ENCODE measurements around the gene BCL2L12.

BCL2L12 gene

GRCh38 chr19:49685845-49686332 is 20.2 kb downstream of the BCL2L12 start:
- no peak for DNase-seq (ENCODE audit: low spot score)

GRCh38 chr19:49686503-49687088 is 20.9 kb downstream of the BCL2L12 start:
- no peak for DNase-seq (ENCODE audit: low spot score)

- no peak for DNase-seq (ENCODE audit: low spot score)
These were observed 21.4 kb downstream of the BCL2L12 start for GRCh38 chr19:49687150-49687549.

- peak; percentile 86 for DNase-seq (ENCODE audit: low spot score)
These were observed 22.0 kb downstream of the BCL2L12 start for GRCh38 chr19:49687566-49688316.

DNA sequence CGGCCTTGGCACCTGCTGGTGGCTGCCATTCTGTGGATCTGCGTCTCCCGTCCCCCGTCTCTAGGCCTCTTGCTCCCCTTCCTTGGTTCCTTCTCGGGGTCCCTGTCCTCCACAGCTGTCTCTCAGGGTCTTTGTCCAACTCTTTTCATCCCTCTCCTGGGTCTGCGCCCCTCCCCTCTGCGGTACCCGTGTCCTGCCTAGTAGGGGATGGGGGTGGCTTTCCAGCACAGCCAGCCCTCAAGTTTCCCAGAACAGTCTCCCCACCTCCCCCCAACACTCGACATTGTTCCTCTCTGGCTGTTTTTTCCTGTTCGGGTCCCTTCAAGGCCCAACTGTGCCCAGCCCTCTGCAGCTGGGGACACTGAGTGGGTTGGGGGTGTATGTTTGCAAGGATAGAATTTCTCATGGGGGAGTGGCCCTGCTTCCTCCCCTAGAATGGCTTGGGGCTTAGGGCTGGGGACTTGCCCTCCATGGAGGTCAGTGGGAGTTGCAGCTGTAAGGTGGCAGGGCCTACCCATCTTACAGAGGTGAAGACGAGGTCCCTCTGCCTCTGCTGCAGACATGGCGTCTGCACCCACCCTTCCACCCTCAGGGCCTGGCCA is 22.9 kb downstream of the BCL2L12 start:
- DNase-seq (ENCODE audit: low spot score), result no peak

- no peak for DNase-seq (ENCODE audit: low spot score)
These were observed 23.7 kb downstream of the BCL2L12 start, which contains the start of gene ADM5 for GRCh38 chr19:49689133-49690078. Gene ADM5, plus strand, starts transcription at chr19:49689594. Its CDS starts 244 bp downstream, at chr19:49689838.

DNA sequence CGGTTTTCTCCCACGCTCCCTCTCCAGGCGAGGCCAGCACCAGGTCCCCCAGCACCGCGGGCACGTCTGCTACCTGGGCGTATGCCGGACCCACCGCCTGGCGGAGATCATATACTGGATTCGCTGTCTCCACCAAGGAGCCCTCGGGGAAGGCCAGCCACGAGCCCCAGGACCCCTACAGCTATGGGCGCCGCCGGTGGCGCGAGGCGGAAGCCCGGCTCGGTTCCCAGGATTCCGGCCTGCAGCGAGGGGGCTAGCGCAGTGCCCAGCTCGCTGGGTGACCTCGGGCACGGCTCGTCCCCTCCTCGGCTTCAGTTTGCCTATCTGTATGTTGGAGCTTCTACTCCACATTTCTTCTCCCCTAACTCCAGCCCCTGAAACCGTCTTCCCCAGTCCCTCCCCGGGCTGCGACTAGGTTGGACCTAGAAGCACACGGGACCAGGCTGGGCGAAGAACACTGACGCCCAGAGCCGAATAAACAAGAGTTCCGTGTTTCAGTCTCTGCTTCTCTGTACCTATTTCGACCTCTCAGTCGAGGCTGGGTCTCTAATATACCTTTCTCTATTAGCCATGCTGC is 24.4 kb downstream of the BCL2L12 start:
- no peak for DNase-seq (ENCODE audit: low spot score)

DNA sequence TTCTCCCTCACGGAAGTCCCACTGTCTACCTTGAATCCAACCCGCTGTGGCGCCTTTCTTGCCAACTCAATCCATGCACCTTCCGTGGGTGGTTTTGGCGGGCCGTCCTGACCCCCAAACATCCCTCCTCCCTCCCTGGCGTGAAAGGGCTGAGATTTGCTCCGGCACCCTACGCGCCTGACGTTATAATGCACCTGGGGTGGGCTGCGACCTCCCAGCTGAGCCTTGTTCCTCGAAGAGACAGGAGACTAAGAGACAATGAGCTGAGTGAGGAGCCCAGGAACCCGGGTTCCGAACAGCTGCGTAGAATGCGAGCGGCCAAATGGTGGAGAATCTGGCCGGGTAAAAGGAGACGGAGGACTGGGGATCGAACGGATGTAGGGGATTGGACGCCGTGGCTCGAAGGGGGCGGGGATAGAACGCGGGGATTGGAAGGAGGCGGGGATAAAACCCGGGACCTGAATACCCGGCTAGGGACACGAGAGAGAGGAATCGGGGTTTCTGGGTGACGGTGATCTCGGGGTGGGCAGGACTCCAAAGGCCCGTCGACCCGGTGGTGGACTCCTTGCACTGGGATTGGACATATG is 25.0 kb downstream of the BCL2L12 start, which contains the start of gene CPT1C:
CPT1C (plus strand) TSS at position 461 of the 587 bp plus-strand sequence. CDS start 1,137 bp downstream, outside the sequence.
- no peak for DNase-seq (ENCODE audit: low spot score)

DNA sequence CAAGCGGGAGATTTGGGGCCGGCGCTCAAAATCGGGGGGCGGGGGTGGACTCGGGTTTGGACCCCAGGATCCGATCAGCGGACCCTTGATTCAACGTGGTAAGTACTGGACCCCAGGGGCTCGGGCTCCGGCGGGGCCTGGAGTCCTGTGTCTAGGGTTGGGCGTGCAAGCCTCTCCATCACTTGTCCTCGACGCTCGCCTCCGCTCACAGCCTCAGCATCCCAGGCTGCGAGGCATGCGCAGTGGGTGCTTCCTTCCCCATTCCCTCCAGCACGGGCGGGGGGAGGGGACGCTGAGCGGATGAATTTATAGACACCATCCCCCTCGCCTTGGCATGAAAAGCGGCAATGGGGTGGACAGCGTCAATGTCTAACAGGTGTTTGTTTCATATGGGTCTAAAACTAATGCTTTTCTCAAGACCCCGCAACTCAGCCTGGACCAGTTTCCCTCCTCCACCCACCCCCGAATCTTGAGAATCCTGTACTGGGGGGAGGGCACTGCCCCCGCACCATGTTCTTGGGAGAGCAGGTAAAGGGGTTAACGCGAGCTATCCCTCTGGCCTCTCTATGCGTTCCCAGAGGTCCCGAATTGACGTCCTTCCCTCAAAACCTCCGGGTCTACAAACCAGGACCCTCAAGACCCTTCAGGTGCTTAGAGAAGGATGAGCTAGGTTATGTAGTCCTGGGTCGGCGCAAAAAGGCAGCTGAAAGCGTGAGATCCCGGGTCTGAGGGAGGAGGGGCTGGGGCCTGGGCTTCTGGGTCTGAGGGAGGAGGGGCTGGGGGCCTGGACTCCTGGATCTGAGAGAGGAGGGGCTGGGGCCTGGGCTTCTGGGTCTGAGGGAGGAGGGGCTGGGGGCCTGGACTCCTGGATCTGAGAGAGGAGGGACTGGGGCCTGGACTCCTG is 25.8 kb downstream of the BCL2L12 start:
- no peak for DNase-seq (ENCODE audit: low spot score)

GRCh38 chr19:49692147-49692506 is 26.4 kb downstream of the BCL2L12 start:
- no peak for DNase-seq (ENCODE audit: low spot score)

DNA sequence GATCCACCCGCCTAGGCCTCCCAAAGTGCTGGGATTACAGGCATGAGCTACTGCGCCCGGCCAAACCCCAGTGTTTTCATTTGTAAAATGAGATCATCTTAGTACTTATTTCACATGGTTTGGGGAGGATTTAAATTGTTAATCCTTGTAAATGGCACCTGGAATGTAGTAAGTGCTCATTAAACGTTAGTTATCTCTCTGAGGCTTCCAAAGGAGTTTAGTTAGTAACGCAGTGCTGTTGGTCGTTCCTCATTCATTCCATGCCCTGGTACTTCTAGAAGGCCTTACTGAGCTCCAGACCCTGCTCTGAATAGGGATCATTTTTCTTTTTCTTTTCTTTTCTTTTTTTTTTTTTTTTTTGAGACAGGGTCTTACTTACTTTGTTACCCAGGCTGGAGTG is 30.4 kb downstream of the BCL2L12 start:
- DNase-seq (ENCODE audit: low spot score), result no peak

- DNase-seq (ENCODE audit: low spot score), result no peak
These were observed 31.1 kb downstream of the BCL2L12 start for GRCh38 chr19:49696865-49697264.

- DNase-seq (ENCODE audit: low spot score), result no peak
These were observed 33.6 kb downstream of the BCL2L12 start for GRCh38 chr19:49699364-49699763.

DNA sequence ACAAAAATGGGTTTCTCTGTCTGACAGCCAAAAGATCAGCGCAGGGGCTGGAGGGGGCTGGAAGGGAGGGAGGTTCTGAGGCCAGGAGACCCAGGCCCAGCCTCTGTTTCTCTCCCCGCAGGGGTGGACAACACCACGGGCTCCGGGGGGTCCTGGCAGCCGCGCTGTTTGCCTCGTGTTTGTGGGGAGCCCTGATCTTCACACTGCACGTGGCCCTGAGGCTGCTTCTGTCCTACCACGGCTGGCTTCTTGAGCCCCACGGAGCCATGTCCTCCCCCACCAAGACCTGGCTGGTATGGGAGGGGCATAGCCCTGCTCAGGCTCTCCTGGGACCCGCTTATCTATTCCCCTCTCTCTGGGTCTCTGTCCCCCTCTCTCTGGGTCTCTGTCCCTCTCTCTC is 34.8 kb downstream of the BCL2L12 start:
- DNase-seq (ENCODE audit: low spot score), result no peak

GRCh38 chr19:49701271-49701786 is 35.6 kb downstream of the BCL2L12 start:
- DNase-seq (ENCODE audit: low spot score), result no peak

DNA sequence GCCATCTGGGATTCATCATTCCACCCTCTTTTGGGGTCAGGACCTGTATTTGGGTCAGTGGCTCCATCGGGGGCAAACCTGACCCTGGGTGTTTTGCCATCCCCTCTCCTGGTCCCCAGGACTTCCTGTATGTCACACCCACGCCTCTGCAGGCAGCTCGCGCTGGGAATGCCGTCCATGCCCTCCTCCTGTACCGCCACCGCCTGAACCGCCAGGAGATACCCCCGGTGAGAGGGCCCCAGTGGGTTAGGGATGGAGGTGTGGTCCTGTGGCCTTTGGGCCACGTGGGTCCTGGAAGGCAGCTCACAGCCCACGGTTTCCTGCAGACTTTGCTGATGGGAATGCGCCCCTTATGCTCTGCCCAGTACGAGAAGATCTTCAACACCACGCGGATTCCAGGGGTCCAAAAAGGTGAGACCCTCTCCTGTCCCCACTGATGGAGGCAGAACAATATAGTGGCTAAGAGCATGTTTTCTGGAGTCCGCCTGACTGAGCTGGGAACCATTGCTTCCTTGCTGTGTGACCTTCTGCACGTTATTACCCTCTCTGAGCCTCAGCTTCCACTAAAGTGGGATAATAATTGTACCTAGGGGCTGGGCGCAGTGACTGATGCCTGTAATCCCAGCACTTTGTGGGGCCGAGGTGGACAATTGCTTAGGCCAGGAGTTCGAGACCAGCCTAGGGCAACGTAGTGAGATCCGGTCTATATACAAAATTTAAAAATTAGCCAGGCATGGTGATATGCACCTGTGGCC is 39.3 kb downstream of the BCL2L12 start:
- DNase-seq (ENCODE audit: low spot score), result no peak

DNA sequence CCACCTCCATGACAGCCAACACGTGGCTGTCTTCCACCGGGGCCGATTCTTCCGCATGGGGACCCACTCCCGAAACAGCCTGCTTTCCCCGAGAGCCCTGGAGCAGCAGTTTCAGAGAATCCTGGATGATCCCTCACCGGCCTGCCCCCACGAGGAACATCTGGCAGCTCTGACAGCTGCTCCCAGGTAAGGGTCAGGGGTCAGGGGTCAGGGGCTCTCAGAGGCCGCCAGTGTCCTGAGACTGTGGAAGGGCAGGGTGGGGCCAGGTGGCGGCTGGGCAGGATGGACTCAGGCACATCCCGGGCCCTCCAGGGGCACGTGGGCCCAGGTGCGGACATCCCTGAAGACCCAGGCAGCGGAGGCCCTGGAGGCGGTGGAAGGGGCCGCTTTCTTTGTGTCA is 40.2 kb downstream of the BCL2L12 start:
- no peak for DNase-seq (ENCODE audit: low spot score)

DNA sequence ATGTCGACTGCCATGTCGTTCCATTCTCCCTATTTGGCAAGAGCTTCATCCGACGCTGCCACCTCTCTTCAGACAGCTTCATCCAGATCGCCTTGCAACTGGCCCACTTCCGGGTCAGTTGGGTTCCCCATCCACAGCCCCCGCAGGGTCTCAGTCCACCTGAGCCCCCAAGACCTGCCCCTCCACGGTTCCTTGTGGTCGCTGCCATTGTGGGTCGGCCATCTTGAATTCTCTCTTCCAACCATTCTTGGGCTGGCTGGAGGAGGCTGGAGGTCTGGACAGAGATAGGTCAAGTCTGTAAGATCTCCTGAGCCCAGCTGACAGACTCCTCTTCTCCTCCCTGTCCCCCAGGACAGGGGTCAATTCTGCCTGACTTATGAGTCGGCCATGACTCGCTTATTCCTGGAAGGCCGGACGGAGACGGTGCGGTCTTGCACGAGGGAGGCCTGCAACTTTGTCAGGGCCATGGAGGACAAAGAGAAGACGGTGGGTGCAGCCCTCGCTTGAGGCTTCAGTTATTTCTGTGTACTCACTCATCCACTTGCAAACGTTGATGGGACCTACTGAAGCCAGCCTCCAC is 44.7 kb downstream of the BCL2L12 start:
- DNase-seq (ENCODE audit: low spot score), result peak; percentile 46

GRCh38 chr19:49712397-49712859 is 46.7 kb downstream of the BCL2L12 start:
- no peak for DNase-seq (ENCODE audit: low spot score)

Measured in kidney capillary endothelial cell (primary cell).